HG03103 (cell line): Measurements from ENCODE around the gene RGR.

Experiments
- ATAC-seq: cut with Tn5 transposase; IDR thresholded peaks from one replicate; pipeline ENCODE4 v1.9.1; 2021; ENCODE audit warnings: low read depth; ENCODE audit not compliant: unreplicated experiment

Gene RGR

GRCh38 chr10:84293171-84293570 lies 48.3 kb downstream of the RGR start:
- ATAC-seq: no peak

- ATAC-seq: no peak
Measured at GRCh38 chr10:84293574-84294016, 48.7 kb downstream of the RGR start.

- peak; percentile 82 for ATAC-seq
Measured at GRCh38 chr10:84294766-84295447, 50.1 kb downstream of the RGR start.

- ATAC-seq: no peak
Measured at GRCh38 chr10:84296091-84296981, 51.5 kb downstream of the RGR start.

- no peak for ATAC-seq
Measured at GRCh38 chr10:84298057-84298456, 53.2 kb downstream of the RGR start.

- ATAC-seq: no peak
Measured at GRCh38 chr10:84302223-84302622, 57.4 kb downstream of the RGR start.

GRCh38 chr10:84306751-84307384 lies 62.0 kb downstream of the RGR start:
- no peak for ATAC-seq

- no peak for ATAC-seq
Measured at GRCh38 chr10:84308021-84308420, 63.2 kb downstream of the RGR start.

GRCh38 chr10:84308481-84309304 lies 63.8 kb downstream of the RGR start:
- ATAC-seq: peak; percentile 67
